Stimulated activated CD4-positive, alpha-beta T cell treated with anti-CD3 and anti-CD28 coated beads, Interleukin-15, amount 100 ng/mL, for 48 hours (primary cell): ENCODE measurements around the gene BANF1.

Source experiments
- DNase-seq, 2 donors: peaks; one replicate each; pipeline ENCODE4 v3.0.0-alpha.2; 2020; ENCODE audit warnings: low read depth in 2 of 2

The BANF1 gene

GRCh38 chr11:66039765-66040164 is 37.5 kb downstream of the BANF1 start:
- DNase-seq = no peak

GRCh38 chr11:66042227-66042995 is 40.1 kb downstream of the BANF1 start:
- no peak for DNase-seq

DNA sequence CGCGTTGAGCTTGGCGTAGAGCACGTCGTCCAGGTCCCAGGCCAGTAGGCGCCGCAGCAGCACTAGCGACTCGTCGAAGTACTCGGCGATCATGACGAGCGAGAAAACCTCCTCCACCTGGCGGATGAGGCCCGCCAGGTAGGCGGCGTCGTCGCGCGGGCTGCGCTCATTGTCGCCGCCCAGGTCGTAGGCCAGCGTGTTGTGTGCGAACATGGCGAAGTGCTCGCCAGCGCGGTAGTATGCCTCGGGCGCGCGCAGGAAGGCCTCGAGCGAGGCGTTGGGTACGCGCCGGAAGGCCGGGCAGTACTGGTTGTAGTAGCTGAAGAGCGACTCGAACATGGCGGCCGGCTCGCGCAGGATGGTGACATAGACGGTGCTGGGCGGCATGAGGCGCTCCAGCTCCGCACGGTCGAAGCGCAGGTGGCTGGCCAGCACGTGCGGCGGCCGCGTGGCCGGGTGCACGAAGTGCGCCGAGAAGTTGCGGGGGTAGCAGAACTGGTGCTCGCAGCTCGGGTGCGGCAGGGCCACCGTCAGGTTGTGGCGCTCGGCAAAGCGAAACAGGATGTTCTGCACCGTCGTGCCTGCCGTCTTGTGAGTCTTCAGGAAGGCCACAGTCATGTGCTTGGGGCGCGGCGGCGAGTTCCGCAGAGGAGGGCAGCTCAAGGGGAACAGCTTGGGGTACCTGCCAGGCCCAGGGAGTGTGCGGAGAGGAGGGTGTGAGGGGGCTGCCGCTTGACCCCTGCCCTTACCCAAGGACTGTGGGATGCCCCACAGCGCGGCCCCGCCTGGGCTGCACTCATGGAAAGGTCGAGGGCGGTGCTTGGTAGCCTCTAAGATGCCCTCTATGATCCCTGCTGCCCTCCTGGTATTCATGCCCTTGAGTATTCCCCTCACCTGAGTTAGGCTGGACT is 40.9 kb downstream of the BANF1 start:
- no peak for DNase-seq

DNA sequence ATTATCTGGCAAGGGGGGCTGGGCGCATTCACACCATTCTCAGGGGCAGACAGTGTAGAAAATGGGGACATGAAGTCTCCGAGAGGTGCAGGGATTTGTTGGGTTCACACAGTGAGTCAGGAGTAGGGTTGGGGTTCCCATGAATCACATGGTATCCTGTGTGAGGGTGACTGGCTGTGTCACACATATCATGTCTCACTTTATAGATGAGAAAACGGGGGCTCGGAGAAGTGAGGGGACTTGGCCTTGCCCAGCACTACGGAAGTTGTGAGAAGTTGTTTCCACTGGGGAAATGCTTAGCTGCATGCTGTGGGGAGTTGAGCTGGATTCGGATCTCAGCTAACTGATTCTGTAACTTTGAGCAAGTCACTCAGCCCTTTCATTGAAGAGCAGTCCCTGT is 42.5 kb downstream of the BANF1 start:
- DNase-seq = no peak

DNA sequence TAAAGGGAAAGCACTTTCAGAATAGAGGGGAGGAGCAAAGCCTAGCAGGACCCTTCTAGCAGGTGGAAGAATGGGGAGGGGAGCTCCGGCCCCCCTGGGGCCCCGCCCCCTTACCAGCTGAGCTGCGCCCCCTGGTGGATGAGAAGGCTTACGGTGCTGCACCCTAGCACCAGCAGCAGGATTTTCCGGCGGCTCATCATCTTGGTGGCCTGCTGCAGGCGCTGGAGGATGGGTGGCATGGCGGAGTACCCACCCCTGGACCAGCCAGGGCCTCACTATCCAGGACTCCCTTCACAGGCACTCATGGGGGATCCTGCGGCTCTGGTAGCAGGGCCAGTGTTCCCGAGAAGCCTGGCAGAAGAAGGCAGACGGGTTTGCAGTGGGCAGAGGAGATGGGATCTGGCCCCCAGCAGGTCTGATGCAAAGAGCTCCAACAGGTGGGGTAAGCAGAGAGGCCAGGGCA is 42.9 kb downstream of the BANF1 start:
- peak; percentile 61 to 84 for DNase-seq

DNA sequence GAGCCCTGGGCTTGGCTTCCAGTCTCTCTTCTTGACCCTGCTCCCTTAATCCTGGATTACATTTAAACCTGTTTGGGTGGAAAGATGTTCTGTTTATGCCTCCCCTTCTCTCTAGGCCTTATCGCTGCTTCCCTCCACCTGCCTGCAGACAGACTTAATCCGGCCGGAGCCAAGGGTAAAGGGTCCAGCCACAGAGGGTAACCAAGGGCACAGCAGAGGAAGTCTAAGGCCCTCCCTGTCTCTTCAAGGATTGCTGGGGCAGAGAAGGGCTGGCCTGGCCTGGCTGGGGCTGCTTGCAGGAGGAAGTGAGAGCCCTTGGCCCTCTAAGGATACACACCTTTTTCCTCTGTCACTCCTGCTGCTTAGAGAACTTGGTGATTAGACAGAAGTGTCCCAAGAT is 44.6 kb downstream of the BANF1 start:
- DNase-seq = no peak

DNA sequence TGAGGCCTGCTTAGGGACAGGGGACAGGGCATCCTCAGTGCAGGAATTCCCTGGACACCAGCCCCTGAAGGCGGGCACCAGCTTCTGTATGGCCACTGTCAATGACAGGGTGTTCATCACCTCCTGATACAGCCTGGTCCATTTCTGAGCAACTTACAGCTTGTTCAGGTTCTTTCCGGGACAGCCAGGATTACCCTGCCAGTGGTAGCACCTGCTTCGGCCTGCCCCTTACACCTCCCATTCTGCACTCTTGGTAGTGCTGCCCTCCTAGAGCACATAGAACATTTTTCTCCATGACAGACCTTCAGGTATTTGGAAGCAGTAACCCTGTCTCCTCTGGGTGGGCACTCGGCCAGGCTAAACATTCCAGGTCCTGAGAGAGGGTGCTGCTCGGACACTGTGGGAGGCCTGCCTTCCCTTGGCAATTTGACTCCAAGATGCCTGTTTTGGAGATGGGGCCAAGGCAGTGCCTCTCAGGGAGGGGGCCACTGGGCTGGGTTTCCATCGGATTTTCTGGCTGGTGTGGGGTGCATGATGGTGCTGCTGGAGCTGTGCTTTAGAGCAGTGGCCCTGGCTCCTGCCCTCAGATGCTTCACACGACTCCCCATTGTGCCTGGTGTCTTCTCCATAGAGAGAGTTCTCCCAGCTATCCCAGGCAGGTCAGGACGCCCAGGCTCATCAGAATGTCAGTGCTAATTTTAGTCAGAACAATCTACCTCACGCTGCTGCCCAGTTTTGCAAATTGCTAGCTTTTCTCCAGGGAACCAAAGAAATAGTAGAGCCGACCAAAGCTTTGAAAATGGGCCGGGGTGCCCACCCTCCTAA is 45.5 kb downstream of the BANF1 start:
- DNase-seq = no peak

DNA sequence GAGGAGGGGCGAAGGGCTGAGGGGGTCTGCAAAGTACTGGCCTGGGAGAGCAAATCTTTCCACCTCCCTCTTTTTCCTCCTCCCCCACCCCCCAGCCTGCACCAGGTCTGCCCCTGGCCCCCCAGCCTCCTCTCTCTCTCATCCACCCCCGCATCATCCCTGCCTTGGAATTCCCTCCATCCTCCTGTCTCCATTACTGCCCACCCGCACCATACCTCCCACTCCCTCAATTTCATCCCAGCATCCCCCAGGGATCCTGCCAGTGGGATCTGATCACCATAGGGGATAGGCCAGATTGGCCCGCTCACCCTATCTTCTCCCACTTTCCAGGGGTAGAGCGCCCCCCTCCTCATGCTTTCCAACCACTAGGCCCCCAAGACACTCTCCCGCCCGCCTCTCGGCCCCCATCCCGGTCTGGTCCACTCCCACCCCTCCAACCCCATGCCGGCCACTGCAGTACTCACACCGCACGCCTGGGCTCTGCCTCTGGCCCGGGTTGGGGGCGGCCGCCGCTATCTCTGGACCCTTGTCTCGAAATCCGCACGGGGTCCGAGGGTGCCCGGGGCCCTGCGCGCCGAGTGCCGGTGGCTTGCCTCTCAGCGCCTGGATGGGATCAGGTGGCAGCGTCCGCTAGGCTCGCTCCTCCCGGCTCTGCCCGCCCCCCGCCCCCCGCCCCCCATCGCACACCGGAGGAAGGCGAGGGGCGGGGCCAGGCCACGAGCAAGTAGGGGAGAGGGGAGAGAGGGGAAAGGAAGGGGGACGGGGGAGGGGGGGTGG is 46.4 kb downstream of the BANF1 start, which contains the start of gene GAL3ST3:
TSS of gene GAL3ST3 (minus strand) at position 615 of the 777 bp plus-strand sequence. CDS start 3,746 bp downstream, outside the sequence.
- no peak for DNase-seq

DNA sequence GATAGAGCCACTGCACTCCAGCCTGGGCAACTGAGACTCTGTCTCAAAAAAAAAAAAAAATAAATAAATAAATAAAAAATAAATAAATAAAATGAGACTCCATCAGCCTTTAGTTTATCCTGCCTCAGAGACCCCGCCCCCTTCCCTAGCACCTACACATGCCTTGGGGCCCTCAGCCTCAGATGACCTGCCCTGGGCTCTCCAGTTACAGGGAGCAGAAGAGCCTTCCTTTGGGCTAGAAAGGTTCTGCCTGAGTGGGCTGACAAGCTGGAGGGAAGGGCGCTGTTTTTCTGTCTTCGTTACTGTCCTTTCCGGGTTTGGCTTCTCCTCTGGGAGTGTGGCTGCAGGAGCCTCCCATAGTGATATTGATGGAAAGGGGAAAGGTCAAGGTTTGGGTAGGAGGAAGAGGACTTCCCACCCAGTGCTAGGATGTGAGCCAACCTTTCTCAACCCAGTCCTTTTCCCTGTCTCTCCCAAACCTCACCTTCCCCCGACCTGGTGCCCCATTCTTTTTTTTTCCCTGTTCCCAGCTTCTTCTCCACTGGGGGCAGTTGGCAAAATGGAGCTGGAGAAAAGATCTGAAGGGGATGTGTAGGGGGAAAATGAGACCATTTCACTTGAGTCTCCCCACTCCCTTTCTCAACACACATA is 48.4 kb downstream of the BANF1 start:
- DNase-seq = no peak

DNA sequence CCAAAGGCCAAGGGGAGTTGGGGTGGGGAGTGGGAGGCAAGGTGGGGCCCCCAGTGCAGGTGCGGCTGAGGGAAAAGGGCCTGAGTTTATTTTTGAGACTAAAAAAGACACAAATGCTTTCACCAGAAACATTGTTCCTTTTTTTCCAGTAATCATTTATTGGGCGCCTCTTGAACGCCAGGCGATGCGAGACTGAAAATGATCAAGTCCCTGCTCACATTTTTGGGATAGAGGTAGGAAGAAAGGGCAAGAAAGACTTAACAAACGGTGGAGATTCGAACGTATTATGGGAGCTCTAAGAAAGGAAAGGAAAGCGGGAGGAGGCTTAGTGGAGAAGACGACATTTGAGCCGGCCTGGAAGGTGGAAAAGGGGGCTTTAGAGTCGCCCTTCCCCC is 49.1 kb downstream of the BANF1 start:
- no peak for DNase-seq

GRCh38 chr11:66051766-66052663 is 49.7 kb downstream of the BANF1 start, which contains the start of gene SF3B2:
SF3B2 (plus strand) TSS chr11:66052364; CDS start chr11:66052385, 21 bp downstream.
- DNase-seq = peak; percentile 96 to 97

- no peak for DNase-seq
These were observed 50.3 kb downstream of the BANF1 start for GRCh38 chr11:66052664-66052982.
